Measurements from ENCODE around the gene PDPK1.
"Not testable (repeated sequence)": the region's sequence is repeated elsewhere in the genome, so short reads cannot be mapped to it uniquely, and the experiment has no call there.

PDPK1 gene

GRCh38 chr16:2587891-2588565, 50.2 kb downstream of the PDPK1 start:
- no peak for DNase-seq (ENCODE audit: low spot score)

DNA sequence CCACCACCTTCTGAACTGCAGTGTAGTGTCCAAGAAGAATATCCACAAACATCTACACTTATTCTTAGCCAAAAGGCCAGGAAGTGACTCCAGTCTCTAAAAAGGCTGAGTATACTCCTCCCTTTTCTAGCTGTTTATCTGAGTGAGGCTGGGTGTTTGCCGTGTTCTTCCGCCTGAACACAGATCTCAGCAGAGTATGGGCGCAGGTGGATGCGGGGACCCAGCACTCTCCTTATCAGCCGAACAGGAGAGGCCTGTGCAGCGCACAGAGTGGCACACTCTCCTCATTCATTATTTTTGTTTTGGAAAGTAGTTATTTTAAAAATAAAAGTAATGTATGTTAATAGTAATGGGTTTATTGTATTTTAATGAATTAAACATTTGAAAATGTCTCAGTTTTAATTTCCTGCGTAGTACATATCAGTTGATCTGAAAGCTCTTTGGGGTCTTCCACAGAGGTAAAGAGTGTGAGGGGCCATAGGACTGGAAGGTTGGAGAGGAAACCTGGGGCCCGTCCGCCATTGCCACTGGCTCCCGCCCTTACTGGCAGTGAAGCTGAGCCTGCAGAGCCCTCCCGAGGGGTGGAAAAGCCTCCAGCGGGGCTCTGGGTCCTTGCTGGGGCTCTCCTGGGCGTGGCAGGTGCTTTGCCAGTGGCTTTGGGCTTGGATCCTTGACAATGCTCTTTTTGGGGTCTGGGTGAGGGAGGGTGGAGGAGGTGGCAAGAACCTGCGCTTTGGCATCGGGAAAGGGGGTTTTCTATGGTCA, 53.8 kb downstream of the PDPK1 start:
- DNase-seq (ENCODE audit: low spot score) = no peak

DNA sequence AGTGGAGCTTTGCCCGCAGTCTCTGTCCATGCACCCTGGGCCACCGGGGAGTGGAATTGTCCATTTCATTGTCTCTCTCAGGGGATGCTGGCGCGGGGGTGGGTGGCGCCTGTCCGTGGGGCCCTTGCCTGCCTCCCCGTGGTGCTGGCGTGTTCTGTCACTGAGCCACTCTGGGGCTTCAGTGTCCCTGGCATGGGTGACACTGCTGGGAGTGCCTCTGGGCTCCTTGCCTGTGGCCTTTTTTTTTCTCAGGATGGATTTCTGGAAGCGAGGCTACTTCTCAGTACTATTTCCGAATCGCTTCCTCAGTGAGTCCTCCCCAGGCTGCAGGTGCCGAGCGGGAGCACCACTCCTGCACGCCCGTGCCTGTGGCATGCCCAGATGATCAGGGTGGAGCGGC, 55.0 kb downstream of the PDPK1 start:
- DNase-seq (ENCODE audit: low spot score) = no peak

GRCh38 chr16:2595393-2596205, 57.8 kb downstream of the PDPK1 start:
- DNase-seq (ENCODE audit: low spot score) = no peak

- DNase-seq (ENCODE audit: low spot score) = no peak
Observed at GRCh38 chr16:2596747-2597559, 59.1 kb downstream of the PDPK1 start.

DNA sequence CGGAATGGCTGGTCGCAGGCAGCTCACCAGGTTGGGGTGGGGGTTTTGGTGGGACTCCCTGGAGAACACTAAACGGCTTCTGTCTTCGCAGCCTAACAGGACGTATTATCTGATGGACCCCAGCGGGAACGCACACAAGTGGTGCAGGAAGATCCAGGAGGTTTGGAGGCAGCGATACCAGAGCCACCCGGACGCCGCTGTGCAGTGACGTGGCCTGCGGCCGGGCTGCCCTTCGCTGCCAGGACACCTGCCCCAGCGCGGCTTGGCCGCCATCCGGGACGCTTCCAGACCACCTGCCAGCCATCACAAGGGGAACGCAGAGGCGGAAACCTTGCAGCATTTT, 59.7 kb downstream of the PDPK1 start:
- no peak for DNase-seq (ENCODE audit: low spot score)

GRCh38 chr16:2598133-2598641, 60.4 kb downstream of the PDPK1 start:
- DNase-seq (ENCODE audit: low spot score) = no peak

DNA sequence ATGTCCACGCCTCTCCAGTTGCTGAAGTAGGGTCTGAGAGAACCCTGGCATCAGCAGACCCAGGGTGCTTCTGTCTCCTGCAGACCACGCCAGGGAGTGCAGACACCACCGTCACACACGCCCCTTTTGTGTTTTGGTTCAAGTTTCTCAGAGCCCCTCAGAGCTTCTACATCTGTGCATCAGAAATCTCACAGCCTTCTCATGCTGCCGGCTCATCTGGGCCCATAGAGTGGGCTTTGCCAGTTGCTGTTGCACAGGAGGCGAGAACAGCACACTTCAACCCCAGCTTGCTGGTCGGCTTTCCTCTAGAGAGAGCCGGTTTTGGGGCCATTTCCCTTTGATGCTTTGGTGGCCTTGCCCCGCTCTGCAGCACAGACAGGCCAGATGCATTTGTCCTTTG, 60.9 kb downstream of the PDPK1 start:
- no peak for DNase-seq (ENCODE audit: low spot score)

DNA sequence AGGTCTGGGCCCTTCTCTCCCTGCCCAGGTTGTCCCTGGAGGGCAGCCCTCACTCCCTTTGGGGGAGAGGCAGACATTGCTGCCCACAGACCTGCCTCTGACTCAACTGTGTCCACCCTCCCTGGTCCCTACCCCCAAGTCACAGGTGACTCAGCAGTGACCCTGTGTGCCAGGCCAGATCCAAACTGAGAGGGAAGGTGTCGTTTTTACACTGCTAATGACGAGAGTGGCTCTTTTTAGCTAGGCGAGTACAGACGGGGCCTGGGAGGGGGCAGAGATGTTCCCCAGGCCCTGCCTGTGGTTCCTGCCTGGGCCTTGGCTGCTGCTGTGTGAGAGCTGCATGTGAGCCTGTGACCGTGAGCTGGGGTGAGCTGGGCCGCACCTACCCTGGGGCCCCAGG, 61.3 kb downstream of the PDPK1 start:
- DNase-seq (ENCODE audit: low spot score) = not testable (repeated sequence)

DNA sequence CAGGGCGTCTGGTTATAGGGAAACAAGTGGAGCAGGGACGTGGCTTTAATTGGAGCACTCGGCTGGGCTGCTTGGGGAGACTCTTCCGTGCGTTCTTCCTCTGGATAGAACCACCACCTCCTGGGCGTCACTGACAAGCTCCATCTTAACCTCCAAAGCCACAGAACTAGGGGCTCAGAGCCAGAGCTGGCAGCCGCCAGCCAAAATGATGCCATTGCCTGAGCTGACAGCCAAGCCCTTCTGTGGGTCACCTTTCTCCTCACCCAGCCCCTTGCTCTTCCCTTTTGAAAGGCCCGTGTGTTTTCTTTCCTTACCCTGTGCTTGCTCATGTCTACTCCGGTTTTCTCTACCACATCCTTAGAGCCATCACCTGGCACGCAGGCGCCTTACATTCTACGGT, 62.0 kb downstream of the PDPK1 start:
- DNase-seq (ENCODE audit: low spot score) = not testable (repeated sequence)

DNA sequence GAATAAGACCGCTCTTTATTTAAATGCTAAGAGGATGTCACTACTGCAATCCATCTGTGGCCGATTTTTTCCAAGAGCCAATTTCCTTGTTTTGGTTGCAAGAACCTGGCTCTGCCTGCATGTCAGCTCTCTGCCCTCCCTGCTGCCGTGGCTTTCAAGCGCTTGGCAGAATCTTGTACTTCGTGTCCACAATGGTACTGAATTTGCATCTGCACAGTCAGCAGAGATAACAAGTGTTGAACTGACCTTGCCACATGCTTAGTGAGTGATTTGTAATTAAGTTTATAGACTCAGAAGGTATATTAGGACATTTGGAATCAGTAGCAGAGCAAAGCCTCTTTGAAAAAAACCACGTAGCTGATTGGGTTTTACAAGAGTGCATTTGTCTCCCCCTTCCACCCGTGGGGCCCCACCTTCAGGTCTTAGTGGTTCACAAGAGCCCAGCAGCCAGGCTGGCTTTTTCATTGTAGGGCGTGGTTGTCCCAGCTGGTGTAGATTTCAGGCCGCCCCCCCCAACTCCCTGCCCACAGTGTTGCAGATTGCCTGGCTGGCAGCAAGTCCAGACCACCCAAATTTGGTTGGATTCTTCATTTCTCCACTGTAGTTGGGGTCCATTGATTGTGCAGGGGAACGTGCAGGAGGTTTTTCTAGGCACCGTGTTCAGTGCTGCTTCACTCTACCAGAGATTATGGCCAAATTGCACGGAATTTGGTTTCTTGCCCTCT, 63.6 kb downstream of the PDPK1 start:
- DNase-seq (ENCODE audit: low spot score) = not testable (repeated sequence)

DNA sequence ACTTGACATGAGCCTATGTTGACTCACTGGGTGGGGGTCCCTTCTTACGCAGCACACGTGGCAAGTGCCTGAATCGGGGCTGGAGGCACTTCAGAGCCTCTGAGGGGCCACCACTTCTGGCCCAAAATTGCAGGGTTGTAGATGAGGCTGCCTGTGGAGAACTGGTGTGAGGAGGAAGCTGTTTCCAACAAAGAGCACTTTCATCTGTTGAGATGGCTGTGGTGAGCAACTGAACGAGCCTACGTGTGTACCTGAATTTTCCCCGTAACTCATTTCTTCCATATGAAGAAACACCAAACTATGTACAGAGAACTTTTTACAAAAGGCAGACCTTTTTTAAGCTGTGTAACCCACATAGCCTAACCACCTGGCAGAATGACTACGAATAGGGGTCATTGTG, 64.4 kb downstream of the PDPK1 start:
- DNase-seq (ENCODE audit: low spot score) = not testable (repeated sequence)

- peak; percentile 95 for DNase-seq (ENCODE audit: low spot score)
Observed at GRCh38 chr16:2603165-2604015, 65.6 kb downstream of the PDPK1 start.

DNA sequence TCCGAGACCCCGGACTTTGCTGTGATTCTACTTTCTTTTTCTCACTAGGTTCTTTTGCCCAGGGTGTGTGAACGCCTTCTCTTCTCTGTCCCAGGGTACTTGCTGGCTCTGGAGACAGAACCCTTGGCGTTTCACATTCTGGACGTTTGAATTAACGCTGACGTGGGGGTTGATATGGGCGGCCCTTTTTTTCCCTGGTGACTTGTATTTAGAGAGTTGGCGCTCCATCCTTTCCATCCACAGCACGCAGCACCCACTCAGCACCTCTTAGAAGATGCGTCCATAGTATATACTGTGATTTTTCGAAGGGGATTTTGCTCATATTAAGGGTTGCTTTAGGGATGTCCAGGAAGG, 66.2 kb downstream of the PDPK1 start:
- not testable (repeated sequence) for DNase-seq (ENCODE audit: low spot score)

- DNase-seq (ENCODE audit: low spot score) = not testable (repeated sequence)
Observed at GRCh38 chr16:2606820-2607219, 69.0 kb downstream of the PDPK1 start.

GRCh38 chr16:2609345-2609744, 71.5 kb downstream of the PDPK1 start:
- DNase-seq (ENCODE audit: low spot score) = not testable (repeated sequence)

DNA sequence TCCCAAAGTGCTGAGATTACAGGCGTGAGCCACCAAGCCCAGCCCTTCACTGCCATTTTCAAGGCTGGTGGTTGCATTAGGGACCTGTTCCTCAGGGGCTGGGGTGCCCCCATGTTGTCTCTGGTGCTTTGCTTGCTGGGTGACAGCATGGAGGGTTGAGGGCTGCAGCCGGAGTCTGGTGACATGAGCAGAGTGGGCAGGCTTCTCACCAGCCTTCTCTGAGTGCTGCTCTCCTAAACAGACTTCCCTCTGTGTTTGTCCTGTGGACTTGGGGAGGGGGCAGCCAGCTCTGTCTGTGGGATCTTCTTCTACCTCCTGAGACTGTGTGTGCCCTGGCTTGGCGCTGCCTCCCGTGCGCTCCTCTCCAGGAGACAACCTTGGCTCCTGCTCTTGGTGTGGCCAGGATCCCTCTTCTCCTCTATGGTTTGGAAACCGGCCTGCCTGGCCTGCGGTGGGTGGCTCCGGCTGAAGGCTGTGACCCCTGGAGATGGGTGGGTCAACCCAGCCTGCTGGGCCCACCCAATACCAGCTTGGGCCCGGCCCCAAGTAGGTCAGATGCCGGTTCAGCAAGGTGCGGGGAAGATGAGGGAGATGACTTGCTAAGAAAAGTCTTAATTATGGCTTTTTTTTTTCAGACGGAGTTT, 72.1 kb downstream of the PDPK1 start:
- DNase-seq (ENCODE audit: low spot score) = no peak

- no peak for DNase-seq (ENCODE audit: low spot score)
Observed at GRCh38 chr16:2610781-2611498, 73.1 kb downstream of the PDPK1 start.

DNA sequence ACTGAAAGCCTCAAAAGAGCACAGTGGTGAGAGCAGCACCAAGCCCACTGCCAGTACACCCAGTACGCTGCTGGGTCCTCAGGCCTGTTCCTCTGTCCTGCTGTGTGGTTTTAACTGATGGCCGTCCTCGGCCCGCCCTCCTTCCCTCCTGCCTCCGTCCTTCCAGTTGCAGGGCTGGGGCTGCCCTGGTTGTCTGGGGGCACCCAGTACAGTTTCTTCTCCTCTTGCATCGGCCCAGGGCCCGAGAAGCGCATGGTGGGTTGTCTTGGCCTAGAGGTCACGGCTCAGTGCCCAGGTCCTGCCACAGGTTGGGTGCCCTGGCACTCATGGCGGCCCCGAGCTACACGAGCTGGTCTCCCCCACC, 73.7 kb downstream of the PDPK1 start:
- no peak for DNase-seq (ENCODE audit: low spot score)

All from pons (tissue), 1 donor.